HUES6 (cell line): ENCODE results near the gene ZSCAN22.
A peak's percentile ranks its signal among the peaks of the same experiment; 100 is the strongest.
"Not testable (repeated sequence)": the region's sequence is repeated elsewhere in the genome, so short reads cannot be mapped to it uniquely, and the experiment has no call there.

Experiments used
- H3K27ac ChIP-seq: 2 replicates; pipeline ENCODE4 v1.7.0; 2013; ENCODE audit warnings: low read depth, mild to moderate bottlenecking, low read length, inconsistent platforms
- H3K27me3 ChIP-seq: 2 replicates; pipeline ENCODE4 v1.6.1; 2013; ENCODE audit warnings: low read length; ENCODE audit not compliant: control insufficient read depth, insufficient read depth
- H3K36me3 ChIP-seq: 2 replicates; pipeline ENCODE4 v1.6.1; 2013; ENCODE audit warnings: low read length; ENCODE audit not compliant: control insufficient read depth, insufficient read depth
- H3K4me1 ChIP-seq: 2 replicates; pipeline ENCODE4 v1.6.1; 2013; ENCODE audit warnings: low read length; ENCODE audit not compliant: control insufficient read depth, insufficient read depth
- H3K4me3 ChIP-seq: 2 replicates; pipeline ENCODE4 v1.5.1; 2013; ENCODE audit warnings: low read depth, low read length
- H3K9ac ChIP-seq: one replicate; pipeline ENCODE4 v1.6.1; 2013; ENCODE audit warnings: mild to moderate bottlenecking, low read length
- H3K9me3 ChIP-seq: 2 replicates; pipeline ENCODE4 v1.6.1; 2013; ENCODE audit warnings: low read depth, low read length; ENCODE audit not compliant: control insufficient read depth, insufficient read depth

ZSCAN22 gene

DNA sequence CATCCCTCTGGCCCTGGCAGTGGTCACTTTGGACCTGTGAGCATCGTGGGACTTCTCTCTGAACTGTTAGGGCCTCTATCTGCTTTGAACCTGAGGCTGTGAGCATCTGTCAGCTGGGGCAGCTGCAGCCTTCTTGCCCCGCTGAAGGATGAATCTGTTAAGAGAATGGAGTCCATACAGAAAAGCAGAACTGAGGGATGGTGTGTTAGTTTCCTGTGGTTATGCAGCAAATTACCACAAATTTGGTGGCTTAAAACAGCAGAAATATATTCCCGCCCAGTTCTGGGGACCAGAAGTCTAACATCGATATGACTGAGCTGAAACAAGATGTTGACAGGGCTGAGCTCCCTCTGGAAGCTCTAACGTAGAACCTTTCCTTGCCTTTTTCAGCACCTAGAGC lies 37.4 kb downstream of the ZSCAN22 start:
- H3K36me3 ChIP-seq, result no peaks in the 10 kb centered on the region
- H3K4me3 ChIP-seq, result no peak overlapping the region
- no peaks in the 10 kb centered on the region for H3K27me3 ChIP-seq
- H3K27ac ChIP-seq, result no peak overlapping the region
- H3K4me1 ChIP-seq, result no peaks in the 10 kb centered on the region; the same call in 1 of the 2 replicates
- H3K9ac ChIP-seq, result no peak overlapping the region
- H3K9me3 ChIP-seq, result no peaks in the 10 kb centered on the region

DNA sequence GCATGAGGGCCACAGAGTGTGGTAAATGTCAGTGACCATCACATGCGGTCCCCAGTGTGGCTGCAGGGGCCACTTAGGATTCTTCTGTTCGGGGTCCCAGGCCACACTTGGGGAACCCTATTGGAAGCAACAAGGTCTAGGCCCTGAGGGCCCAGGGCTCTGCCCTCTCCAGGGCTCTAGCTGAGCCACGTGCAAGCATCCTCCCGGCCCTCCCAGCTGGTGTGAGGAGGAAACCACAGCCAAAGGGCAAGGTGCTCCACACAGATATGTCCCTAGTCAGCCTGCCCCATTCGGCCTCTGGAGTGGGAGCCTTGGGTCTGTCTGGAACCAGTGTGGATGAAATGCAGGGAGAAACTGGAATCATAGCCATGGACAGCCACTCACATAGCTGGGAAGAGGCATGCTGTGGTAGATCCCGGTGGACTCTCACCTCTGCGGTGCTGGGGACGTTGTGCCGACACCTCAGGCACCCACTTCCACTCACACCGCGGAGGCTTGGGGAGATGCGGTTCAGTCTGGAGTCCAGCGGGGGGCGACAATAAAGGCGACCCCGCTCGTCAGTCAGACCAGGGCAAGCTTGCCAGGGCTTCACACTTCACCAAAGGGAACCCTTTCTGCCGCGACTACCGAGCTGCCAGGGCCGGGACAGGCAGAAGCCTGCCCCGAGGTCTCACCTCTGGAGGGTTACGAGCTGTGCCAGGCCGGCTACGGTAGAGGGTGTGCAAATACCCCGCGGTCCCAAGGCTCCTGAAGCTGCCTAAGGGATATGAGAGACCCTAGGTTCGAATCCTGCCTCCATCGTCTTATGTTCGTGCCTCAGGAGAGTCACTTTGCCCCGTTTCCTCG lies 40.0 kb downstream of the ZSCAN22 start:
- no peak overlapping the region for H3K9ac ChIP-seq
- no peaks in the 10 kb centered on the region for H3K27me3 ChIP-seq
- no peaks in the 10 kb centered on the region for H3K4me1 ChIP-seq
- H3K36me3 ChIP-seq, result no peaks in the 10 kb centered on the region
- H3K9me3 ChIP-seq, result no peaks in the 10 kb centered on the region
- no peak overlapping the region for H3K4me3 ChIP-seq
- no peak overlapping the region for H3K27ac ChIP-seq

- no peak overlapping the region for H3K9ac ChIP-seq
- H3K4me3 ChIP-seq, result no peak overlapping the region
- H3K36me3 ChIP-seq, result no peaks in the 10 kb centered on the region
- no peak overlapping the region for H3K27ac ChIP-seq
- no peaks in the 10 kb centered on the region for H3K4me1 ChIP-seq
- no peaks in the 10 kb centered on the region for H3K9me3 ChIP-seq
- H3K27me3 ChIP-seq, result no peaks in the 10 kb centered on the region
These were observed 41.1 kb downstream of the ZSCAN22 start for GRCh38 chr19:58367698-58368454.

GRCh38 chr19:58368561-58369360 lies 42.0 kb downstream of the ZSCAN22 start:
- Histone ChIP-seq H3K27ac (no peak overlapping the region), H3K4me3 (no peak overlapping the region), H3K9me3 (no peaks in the 10 kb centered on the region), H3K9ac (no peak overlapping the region), H3K36me3 (no peaks in the 10 kb centered on the region), H3K27me3 (no peaks in the 10 kb centered on the region), H3K4me1 (no peaks in the 10 kb centered on the region)

DNA sequence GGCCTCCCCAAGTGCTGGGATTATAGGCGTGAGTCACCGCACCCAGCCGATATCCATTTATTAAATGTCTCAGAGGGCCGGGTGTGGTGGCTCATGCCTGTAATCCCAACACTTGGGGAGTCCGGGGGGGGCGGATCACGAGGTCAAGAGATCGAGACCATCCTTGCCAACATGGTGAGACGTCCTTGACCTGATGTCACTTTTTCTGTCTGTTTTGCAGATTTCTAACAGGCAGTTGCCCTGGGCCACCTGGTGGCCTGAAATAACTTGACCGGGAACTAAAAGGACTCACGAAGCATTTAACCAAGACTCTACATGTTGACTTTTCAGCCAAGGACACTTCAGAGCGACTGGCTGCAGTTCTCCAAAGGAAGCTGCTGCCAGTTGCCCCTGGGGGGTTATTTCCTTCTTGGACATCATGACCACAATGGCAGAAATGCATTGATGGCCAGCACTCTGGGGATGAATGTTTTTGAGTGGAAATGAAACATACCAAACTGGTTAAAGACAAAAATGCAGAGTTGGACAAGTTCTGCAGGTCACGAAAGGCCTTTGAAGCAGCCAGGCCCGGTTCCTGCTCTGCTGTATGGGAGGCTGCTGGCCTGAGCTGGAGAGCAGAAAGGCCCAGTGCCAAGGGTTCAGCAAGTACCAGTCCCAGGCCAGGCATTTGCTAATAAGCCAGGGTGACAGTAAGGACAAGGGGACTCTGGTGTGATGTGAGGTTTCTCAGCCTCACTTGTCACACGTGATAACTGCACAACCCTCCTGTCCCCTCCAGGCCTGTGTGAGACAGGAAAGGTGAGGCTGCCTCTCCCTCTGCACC lies 45.7 kb downstream of the ZSCAN22 start:
- Histone ChIP-seq H3K4me3 (no peak overlapping the region), H3K4me1 (no peaks in the 10 kb centered on the region), H3K27ac (no peak overlapping the region), H3K9ac (no peak overlapping the region), H3K36me3 (no peaks in the 10 kb centered on the region), H3K27me3 (no peaks in the 10 kb centered on the region), H3K9me3 (no peaks in the 10 kb centered on the region)

- Histone ChIP-seq H3K36me3 (no peaks in the 10 kb centered on the region), H3K27me3 (no peaks in the 10 kb centered on the region), H3K27ac (no peak overlapping the region), H3K9me3 (no peaks in the 10 kb centered on the region), H3K4me3 (no peak overlapping the region), H3K9ac (no peak overlapping the region), H3K4me1 (no peaks in the 10 kb centered on the region)
These were observed 47.4 kb downstream of the ZSCAN22 start for GRCh38 chr19:58374200-58374599.

- not testable (repeated sequence) for H3K4me3 ChIP-seq, H3K36me3 ChIP-seq, H3K9ac ChIP-seq, H3K27me3 ChIP-seq, H3K9me3 ChIP-seq, H3K27ac ChIP-seq, H3K4me1 ChIP-seq
These were observed 49.9 kb downstream of the ZSCAN22 start for GRCh38 chr19:58376724-58377123.

- Histone ChIP-seq H3K9ac (no peak overlapping the region), H3K36me3 (no peaks in the 10 kb centered on the region), H3K4me1 (peaks cover 6% of the 10 kb centered on the region), H3K27me3 (no peaks in the 10 kb centered on the region), H3K9me3 (no peaks in the 10 kb centered on the region), H3K4me3 (no peak overlapping the region), H3K27ac (no peak overlapping the region)
These were observed 52.5 kb downstream of the ZSCAN22 start for GRCh38 chr19:58379246-58379645.

GRCh38 chr19:58380037-58380661 lies 53.4 kb downstream of the ZSCAN22 start:
- Histone ChIP-seq H3K27ac (peak overlapping the region; percentile 56; the same call in 1 of the 2 replicates), H3K9me3 (no peaks in the 10 kb centered on the region), H3K4me1 (peaks cover 6% of the 10 kb centered on the region), H3K4me3 (peak overlapping the region; percentile 80), H3K36me3 (no peaks in the 10 kb centered on the region), H3K27me3 (no peaks in the 10 kb centered on the region), H3K9ac (peak overlapping the region; percentile 78)
